PC-3 (cell line): ENCODE measurements around the gene CYLD.

Experiments used
- EZH2 ChIP-seq: fragments of 300-600 bp; sonication (generic); IDR thresholded peaks from one replicate; pipeline ENCODE4 v1.6.1; 2017; ENCODE audit warnings: antibody characterized with exemption, mild to moderate bottlenecking, low read length; ENCODE audit not compliant: unreplicated experiment
- EZH2phosphoT487 ChIP-seq: fragments of 300-600 bp; sonication (generic); IDR thresholded peaks from 2 replicates; pipeline ENCODE4 v1.6.1; 2018; ENCODE audit warnings: mild to moderate bottlenecking, antibody characterized with exemption, low read length, borderline replicate concordance
- TF ChIP-seq, protein P1 (sequence below): fragments of 300-600 bp; sonication (generic); conservative IDR thresholded peaks from 2 replicates; pipeline ENCODE4 v1.5.1; 2017; ENCODE audit warnings: antibody characterized with exemption, low read depth, mild to moderate bottlenecking, low read length

GRCh38 chr16:50741225-50741780 is 583 bp upstream of the CYLD start:
- TF ChIP-seq, protein P1, sequence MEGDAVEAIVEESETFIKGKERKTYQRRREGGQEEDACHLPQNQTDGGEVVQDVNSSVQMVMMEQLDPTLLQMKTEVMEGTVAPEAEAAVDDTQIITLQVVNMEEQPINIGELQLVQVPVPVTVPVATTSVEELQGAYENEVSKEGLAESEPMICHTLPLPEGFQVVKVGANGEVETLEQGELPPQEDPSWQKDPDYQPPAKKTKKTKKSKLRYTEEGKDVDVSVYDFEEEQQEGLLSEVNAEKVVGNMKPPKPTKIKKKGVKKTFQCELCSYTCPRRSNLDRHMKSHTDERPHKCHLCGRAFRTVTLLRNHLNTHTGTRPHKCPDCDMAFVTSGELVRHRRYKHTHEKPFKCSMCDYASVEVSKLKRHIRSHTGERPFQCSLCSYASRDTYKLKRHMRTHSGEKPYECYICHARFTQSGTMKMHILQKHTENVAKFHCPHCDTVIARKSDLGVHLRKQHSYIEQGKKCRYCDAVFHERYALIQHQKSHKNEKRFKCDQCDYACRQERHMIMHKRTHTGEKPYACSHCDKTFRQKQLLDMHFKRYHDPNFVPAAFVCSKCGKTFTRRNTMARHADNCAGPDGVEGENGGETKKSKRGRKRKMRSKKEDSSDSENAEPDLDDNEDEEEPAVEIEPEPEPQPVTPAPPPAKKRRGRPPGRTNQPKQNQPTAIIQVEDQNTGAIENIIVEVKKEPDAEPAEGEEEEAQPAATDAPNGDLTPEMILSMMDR = no peak
- no peak for TF ChIP-seq EZH2
- TF ChIP-seq EZH2phosphoT487 = no peak
